Activated CD4-positive, alpha-beta T cell treated with anti-CD3 and anti-CD28 coated beads for 4 hours (primary cell): ENCODE measurements around the gene PYGO2.

ENCODE experiments used
- DNase-seq, 2 donors: peaks; one replicate each; pipeline ENCODE4 v3.0.0-alpha.2; 2020

Gene PYGO2

GRCh38 chr1:154959426-154959780 is 2.2 kb downstream of the PYGO2 start:
- no peak for DNase-seq

- DNase-seq, result no peak
These were observed 2.7 kb downstream of the PYGO2 start for GRCh38 chr1:154958681-154959425.

GRCh38 chr1:154958036-154958435 is 3.5 kb downstream of the PYGO2 start:
- no peak for DNase-seq

- DNase-seq, result no peak
These were observed 4.4 kb downstream of the PYGO2 start for GRCh38 chr1:154957091-154957657.

- no peak for DNase-seq
These were observed 5.0 kb downstream of the PYGO2 start for GRCh38 chr1:154956544-154956941.

GRCh38 chr1:154955718-154956543 is 5.7 kb downstream of the PYGO2 start, which contains the start of gene PBXIP1:
Gene PBXIP1, minus strand, starts transcription at chr1:154956099. Its CDS starts 2,378 bp downstream, at chr1:154953721.
- DNase-seq, result peak; percentile 72 to 82

GRCh38 chr1:154955039-154955717 is 6.4 kb downstream of the PYGO2 start:
- peak; percentile 77 to 78 for DNase-seq

GRCh38 chr1:154954541-154954940 is 7.0 kb downstream of the PYGO2 start:
- no peak for DNase-seq

- DNase-seq, result no peak
These were observed 8.0 kb downstream of the PYGO2 start for GRCh38 chr1:154953611-154954038.

GRCh38 chr1:154952664-154953063 is 8.9 kb downstream of the PYGO2 start:
- no peak for DNase-seq

- DNase-seq, result peak; percentile 55 to 62
These were observed 9.5 kb downstream of the PYGO2 start for GRCh38 chr1:154951901-154952657.

GRCh38 chr1:154948079-154948478 is 13.5 kb downstream of the PYGO2 start:
- no peak for DNase-seq

- no peak for DNase-seq
These were observed 15.4 kb downstream of the PYGO2 start for GRCh38 chr1:154945962-154946850.

- no peak for DNase-seq
These were observed 16.2 kb downstream of the PYGO2 start for GRCh38 chr1:154945160-154945961.

- DNase-seq, result no peak
These were observed 17.0 kb downstream of the PYGO2 start for GRCh38 chr1:154944401-154945159.

- DNase-seq, result peak in 1 of 2 donors; percentile 39
These were observed 17.8 kb downstream of the PYGO2 start for GRCh38 chr1:154943649-154944400.

- DNase-seq, result no peak
These were observed 20.1 kb downstream of the PYGO2 start for GRCh38 chr1:154941333-154942013.

- no peak for DNase-seq
These were observed 20.9 kb downstream of the PYGO2 start for GRCh38 chr1:154940651-154941194.
